ENCODE results near the gene SNTB2. TPM values are rescaled to one million over a fixed set of nuclear protein-coding genes. Genes with fewer than 3 reads are reported as not detected.

SNTB2 gene
- total RNA-seq, 1 experiment from 2014 or later = 30.3 TPM

DNA sequence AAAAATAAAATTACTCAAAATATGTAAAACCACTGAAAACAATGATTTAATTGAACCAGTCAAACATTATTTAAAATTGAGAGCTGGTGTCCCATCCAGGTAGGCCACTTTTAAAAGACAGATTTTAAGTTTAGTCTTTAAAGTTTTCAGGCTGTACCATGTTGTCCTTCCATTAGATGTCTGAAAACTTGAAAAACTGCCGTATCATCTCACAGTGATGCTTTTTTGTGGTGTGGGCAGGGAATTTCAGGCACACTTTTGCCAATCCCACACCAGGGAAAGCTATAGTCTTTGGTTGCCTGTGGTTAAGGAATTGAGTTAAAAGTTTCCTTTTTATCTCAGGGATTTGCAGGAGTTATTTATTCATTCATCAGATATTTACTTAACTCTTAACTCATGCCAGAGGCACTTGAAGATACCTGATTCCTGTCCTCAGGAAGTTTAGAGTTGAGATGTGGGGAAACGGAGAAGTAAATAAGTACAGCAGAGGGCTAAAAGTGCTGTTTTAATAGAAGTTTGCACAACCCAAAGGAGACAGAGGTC lies 3.2 kb downstream of the SNTB2 start:
- Histone ChIP-seq H3K9me2 (ENCODE audit: insufficient read depth) (no peaks in the 10 kb centered on the region), H3K4me3 (no peak overlapping the region), H3K4me2 (peak overlapping the region; percentile 88), H4K20me1 (ENCODE audit: insufficient read depth) (peaks cover 6% of the 10 kb centered on the region; the same call in 1 of the 2 replicates), H3K36me3 (ENCODE audit: low read depth) (no peaks in the 10 kb centered on the region), H3K9me3 (ENCODE audit: insufficient read depth, low read depth) (no peaks in the 10 kb centered on the region; the same call in 1 of the 2 replicates), H3K27me3 (ENCODE audit: insufficient read depth, low read depth) (no peaks in the 10 kb centered on the region), H3K4me1 (replicated peaks; ENCODE audit: insufficient read depth) (peaks cover 33% of the 10 kb centered on the region), H3K27ac (no peak overlapping the region; the same call in 1 of the 2 replicates), H3F3A (ENCODE audit: insufficient read depth, low read depth) (peaks cover 13% of the 10 kb centered on the region; the same call in 1 of the 2 replicates), H3K79me2 (ENCODE audit: low read depth) (peaks cover 51% of the 10 kb centered on the region), H2AFZ (no peak overlapping the region)
- intact Hi-C loops (cut with micrococcal nuclease; ENCODE audit: unreplicated experiment) = no loop called here
- no peak for DNase-seq
- ChIA-PET POLR2A (ENCODE audit: unreplicated experiment) (interaction anchor here (0.6 kb wide), 1 partner anchor 461 kb away, joined by 3 read pairs; no protein-coding TSS in a partner anchor), CTCF (no interaction called here)
- TF ChIP-seq CTCF (conservative IDR thresholded peaks at IDR 0.05) (no peak), EZH2 (IDR thresholded peaks at IDR 0.05; ENCODE audit: low read depth) (no peak)
- no TSS peak for BruUV-seq (replicated peaks)

GRCh38 chr16:69190598-69190997 lies 3.6 kb downstream of the SNTB2 start:
- intact Hi-C loops (cut with micrococcal nuclease; ENCODE audit: unreplicated experiment) = no loop called here
- Histone ChIP-seq H3K36me3 (ENCODE audit: low read depth) (no peaks in the 10 kb centered on the region), H4K20me1 (ENCODE audit: insufficient read depth) (peaks cover 6% of the 10 kb centered on the region; the same call in 1 of the 2 replicates), H3K79me2 (ENCODE audit: low read depth) (peaks cover 51% of the 10 kb centered on the region), H3F3A (ENCODE audit: insufficient read depth, low read depth) (peaks cover 13% of the 10 kb centered on the region; the same call in 1 of the 2 replicates), H3K9me3 (ENCODE audit: insufficient read depth, low read depth) (no peaks in the 10 kb centered on the region; the same call in 1 of the 2 replicates), H2AFZ (no peak overlapping the region), H3K27ac (no peak overlapping the region; the same call in 1 of the 2 replicates), H3K9me2 (ENCODE audit: insufficient read depth) (no peaks in the 10 kb centered on the region), H3K4me1 (replicated peaks; ENCODE audit: insufficient read depth) (peaks cover 33% of the 10 kb centered on the region), H3K27me3 (ENCODE audit: insufficient read depth, low read depth) (no peaks in the 10 kb centered on the region), H3K4me2 (peak overlapping the region; percentile 18; the same call in 1 of the 2 replicates), H3K4me3 (no peak overlapping the region)
- TF ChIP-seq CTCF (conservative IDR thresholded peaks at IDR 0.05) (no peak), EZH2 (IDR thresholded peaks at IDR 0.05; ENCODE audit: low read depth) (no peak)
- BruUV-seq (replicated peaks) = no TSS peak
- ChIA-PET CTCF (no interaction called here), POLR2A (ENCODE audit: unreplicated experiment) (interaction anchor here (0.6 kb wide), 2 partner anchors 40 to 461 kb away, joined by 3 read pairs; no protein-coding TSS in a partner anchor)
- peak in 1 of 2 experiments; percentile 50 for DNase-seq

- H3K4me2 ChIP-seq = no peak overlapping the region
- ChIA-PET CTCF (no interaction called here), POLR2A (ENCODE audit: unreplicated experiment) (interaction anchor here (0.6 kb wide), 1 partner anchor 40 kb away, joined by 3 read pairs; no protein-coding TSS in a partner anchor)
- peaks cover 13% of the 10 kb centered on the region; the same call in 1 of the 2 replicates for H3F3A ChIP-seq (ENCODE audit: insufficient read depth, low read depth)
- no peaks in the 10 kb centered on the region for H3K36me3 ChIP-seq (ENCODE audit: low read depth)
- H3K9me2 ChIP-seq (ENCODE audit: insufficient read depth) = no peaks in the 10 kb centered on the region
- H3K4me1 ChIP-seq (replicated peaks; ENCODE audit: insufficient read depth) = peaks cover 33% of the 10 kb centered on the region
- H2AFZ ChIP-seq = no peak overlapping the region
- peaks cover 6% of the 10 kb centered on the region; the same call in 1 of the 2 replicates for H4K20me1 ChIP-seq (ENCODE audit: insufficient read depth)
- H3K9me3 ChIP-seq (ENCODE audit: insufficient read depth, low read depth) = no peaks in the 10 kb centered on the region; the same call in 1 of the 2 replicates
- no peak overlapping the region for H3K4me3 ChIP-seq
- TF ChIP-seq CTCF (conservative IDR thresholded peaks at IDR 0.05) = no peak
- no TSS peak for BruUV-seq (replicated peaks)
- peaks cover 54% of the 10 kb centered on the region for H3K79me2 ChIP-seq (ENCODE audit: low read depth)
- no peak overlapping the region for H3K27ac ChIP-seq
- DNase-seq = no peak
- intact Hi-C loops (cut with micrococcal nuclease; ENCODE audit: unreplicated experiment) = no loop called here
- H3K27me3 ChIP-seq (ENCODE audit: insufficient read depth, low read depth) = no peaks in the 10 kb centered on the region
These were observed 4.2 kb downstream of the SNTB2 start for GRCh38 chr16:69191136-69191535.

Data from PC-9 (cell line).